Endothelial cell of umbilical vein (primary cell): ENCODE measurements around the gene ADGRE1. TPM values are rescaled to one million over a fixed set of nuclear protein-coding genes. Genes with fewer than 3 reads are reported as not detected.

Experiments used
- BruUV-seq: library from RNA; stranded (reverse); fragments of 400-500 nt; replicated peaks from 2 replicates; lab custom pipeline; 2021; lab: Mats Ljungman, UMichigan
- CTCF ChIA-PET: fragments of 300-600, 350-600 bp; sonication (Branson Sonifier 250); formaldehyde crosslinking; loops from one replicate; lab custom pipeline; 2021; ENCODE audit warnings: antibody characterized with exemption, inconsistent platforms; lab: Charles Lee
- POLR2A ChIA-PET: fragments of 300-600, 350-600 bp; sonication (Branson Sonifier 250); formaldehyde crosslinking; loops from one replicate; lab custom pipeline; 2021; ENCODE audit warnings: antibody characterized with exemption, inconsistent platforms; lab: Charles Lee
- DNase-seq: peaks from one replicate; pipeline ENCODE4 v3.0.0-alpha.2; 2011; ENCODE audit warnings: low read depth, low spot score
- FAIRE-seq: peaks from 2 replicates; lab custom pipeline; 2011; peaks lifted over from hg19 to GRCh38; lab: Jason Lieb, UNC
- H2AFZ ChIP-seq: 2 replicates; pipeline ENCODE4 v1.6.0; 2012; ENCODE audit warnings: low read depth, low read length, control low read depth, inconsistent platforms
- H3K27ac ChIP-seq: 2 replicates; pipeline ENCODE4 v1.5.1; 2011; ENCODE audit warnings: low read depth, mild to moderate bottlenecking, control low read depth, low read length, moderate library complexity; ENCODE audit not compliant: insufficient read depth
- H3K27me3 ChIP-seq, 2 experiments: 2 replicates each; pipeline versions ENCODE4 v1.6.0 to v1.6.1; 2011; ENCODE audit warnings: low read length in 2 of 2, mixed read lengths in 1 of 2; ENCODE audit not compliant: control insufficient read depth in 2 of 2, insufficient read depth in 2 of 2
- H3K36me3 ChIP-seq, 2 experiments: 2 replicates in 1 of 2; 3 replicates in 1 of 2; pipeline ENCODE4 v1.5.1; 2011; ENCODE audit warnings: low read length in 2 of 2, mild to moderate bottlenecking in 1 of 2, moderate library complexity in 1 of 2; ENCODE audit not compliant: control insufficient read depth in 2 of 2, insufficient read depth in 2 of 2; ENCODE audit errors: extremely low read depth in 1 of 2
- H3K4me1 ChIP-seq: 3 replicates; pipeline ENCODE4 v1.5.1; 2011; ENCODE audit warnings: mild to moderate bottlenecking, low read length; ENCODE audit not compliant: control insufficient read depth, insufficient read depth; ENCODE audit errors: extremely low read depth
- H3K4me2 ChIP-seq: 2 replicates; pipeline ENCODE4 v1.6.1; 2011; ENCODE audit warnings: low read length, control low read depth, mixed read lengths; ENCODE audit not compliant: insufficient read depth
- H3K4me3 ChIP-seq, 3 experiments: fragments of 200-600 bp in 1 of 3; sonication (generic), shearing (Covaris generic) in 1 of 3; replicated peaks in 1 of 3; 2 replicates each; pipeline ENCODE4 v1.5.1; 2011 to 2016; ENCODE audit warnings: control low read depth in 3 of 3, low read length in 3 of 3, mild to moderate bottlenecking in 2 of 3, inconsistent platforms in 1 of 3, low read depth in 1 of 3, moderate library complexity in 1 of 3; ENCODE audit not compliant: insufficient read depth in 1 of 3
- H3K79me2 ChIP-seq: 2 replicates; pipeline ENCODE4 v1.6.0; 2012; ENCODE audit warnings: low read length, inconsistent platforms; ENCODE audit not compliant: control insufficient read depth, insufficient read depth
- H3K9ac ChIP-seq: replicated peaks from 2 replicates; pipeline ENCODE3; 2011; ENCODE audit warnings: low read length, control low read depth; ENCODE audit not compliant: insufficient read depth; ENCODE audit errors: extremely low read depth
- H3K9me1 ChIP-seq: replicated peaks from 3 replicates; pipeline ENCODE4 v1.6.0; 2011; ENCODE audit warnings: mild to moderate bottlenecking, low read length; ENCODE audit not compliant: control insufficient read depth, insufficient read depth; ENCODE audit errors: extremely low read depth
- H3K9me3 ChIP-seq: replicated peaks from 2 replicates; pipeline ENCODE4 v1.5.1; 2012; ENCODE audit warnings: low read length, inconsistent platforms; ENCODE audit not compliant: control insufficient read depth, insufficient read depth
- H4K20me1 ChIP-seq: replicated peaks from 2 replicates; pipeline ENCODE3; 2011; ENCODE audit warnings: mild to moderate bottlenecking, low read length; ENCODE audit not compliant: control insufficient read depth, insufficient read depth; ENCODE audit errors: extremely low read depth
- EZH2 ChIP-seq: IDR thresholded peaks from 2 replicates; pipeline ENCODE4 v1.6.1; 2012; ENCODE audit warnings: borderline replicate concordance, low read depth, mild to moderate bottlenecking, moderate library complexity, low read length, inconsistent platforms; ENCODE audit not compliant: severe bottlenecking
- FOS ChIP-seq: IDR thresholded peaks from 2 replicates; pipeline ENCODE4 v1.6.1; 2011; ENCODE audit warnings: mild to moderate bottlenecking, low read length, moderate library complexity, borderline replicate concordance; ENCODE audit not compliant: insufficient read depth
- GATA2 ChIP-seq: IDR thresholded peaks from 2 replicates; pipeline ENCODE4 v1.7.0; 2011; ENCODE audit warnings: low read depth, mild to moderate bottlenecking, moderate library complexity, mixed read lengths, low read length; ENCODE audit not compliant: insufficient read length, insufficient read depth
- JUN ChIP-seq: IDR thresholded peaks from 2 replicates; pipeline ENCODE4 v1.6.1; 2011; ENCODE audit warnings: borderline replicate concordance, low read depth; ENCODE audit not compliant: insufficient read length, insufficient read depth
- MYC ChIP-seq: IDR thresholded peaks from one replicate; pipeline ENCODE4 v1.6.1; 2011; ENCODE audit warnings: mild to moderate bottlenecking, low read depth, low read length
- POLR2A ChIP-seq: IDR thresholded peaks from 2 replicates; pipeline ENCODE4 v1.6.1; 2012; ENCODE audit warnings: low read depth, mild to moderate bottlenecking, control low read depth, low read length
- POLR2AphosphoS5 ChIP-seq: IDR thresholded peaks from 2 replicates; pipeline ENCODE4 v1.6.1; 2012; ENCODE audit warnings: low read depth, mild to moderate bottlenecking, control low read depth, low read length, moderate library complexity; ENCODE audit not compliant: insufficient read depth
- dilution Hi-C: fragments of 300-500 bp; cut with MboI; formaldehyde crosslinking; loops from one replicate; pipeline ENCODE4 v1.15.0; 2019; ENCODE audit warnings: low sequenced_read_pairs; ENCODE audit not compliant: extremely low pct_ligation_motif_present
- intact Hi-C: fragments of 100-400 bp; cut with micrococcal nuclease; formaldehyde crosslinking; loops from one replicate; pipeline ENCODE4 v1.10.0; 2022
- polyA plus RNA-seq, 4 experiments: library from polyadenylated mRNA; depleted of rRNA in 3 of 4; stranded (reverse) in 3 of 4; unstranded in 1 of 4; fragments of >200 nt; gene quantifications; 2 replicates each; pipeline versions ENCODE4 v1.2.1 to v1.2.3, GENCODE V29; 2011 to 2012; ENCODE audit warnings: missing spikeins in 1 of 4
- total RNA-seq: library from RNA; stranded (reverse); gene quantifications from 2 replicates; pipeline ENCODE4 v1.2.3, GENCODE V29; 2021
- TF ChIP-seq, protein P1 (sequence below), 2 donors: IDR thresholded peaks; 1 replicate in 1 of 2; 2 replicates in 1 of 2; pipeline ENCODE4 v1.5.1; 2011; ENCODE audit warnings: low read length in 2 of 2, mild to moderate bottlenecking in 2 of 2, moderate library complexity in 2 of 2, control low read depth in 1 of 2, inconsistent platforms in 1 of 2, low read depth in 1 of 2; ENCODE audit not compliant: insufficient read depth in 1 of 2; ENCODE audit errors: extremely low read depth in 1 of 2
- TF ChIP-seq, protein P2 (sequence below): IDR thresholded peaks from 2 replicates; pipeline ENCODE4 v1.6.1; 2011; ENCODE audit not compliant: insufficient read depth, insufficient read length

The ADGRE1 gene
- total and polyA plus RNA-seq, 2 donors (not counting 3 experiments of a cell fraction or from before 2014, with no cell fraction given): not detected

DNA sequence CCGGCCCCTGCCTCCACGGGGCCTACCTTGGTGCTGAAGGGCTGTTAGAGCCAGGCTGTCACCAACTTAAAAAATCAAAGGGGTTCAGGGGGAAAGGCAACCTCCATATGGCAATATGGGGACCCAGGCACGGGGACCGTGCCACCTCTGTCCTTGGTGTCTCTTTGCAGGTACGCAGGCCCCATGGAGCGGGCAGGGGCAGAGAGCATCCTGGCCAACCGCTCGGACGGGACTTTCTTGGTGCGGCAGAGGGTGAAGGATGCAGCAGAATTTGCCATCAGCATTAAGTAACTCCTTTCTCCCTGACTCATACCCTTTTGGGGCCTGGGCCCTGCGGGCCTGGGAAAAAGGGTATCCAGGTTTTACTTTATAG is 39.6 kb upstream of the ADGRE1 start:
- FAIRE-seq (no peak), DNase-seq (no peak)
- POLR2A ChIA-PET: no interaction called here
- no peaks in the 10 kb centered on the region for H3K9me3 ChIP-seq
- dilution Hi-C loops (no loop called here), intact Hi-C loops (no loop called here)
- H4K20me1 ChIP-seq: no peaks in the 10 kb centered on the region
- H2AFZ ChIP-seq: no peak overlapping the region
- H3K79me2 ChIP-seq: no peaks in the 10 kb centered on the region
- H3K27ac ChIP-seq: no peak overlapping the region
- H3K9ac ChIP-seq: no peak overlapping the region
- H3K27me3 ChIP-seq: no peaks in the 10 kb centered on the region
- no peak overlapping the region for H3K4me2 ChIP-seq
- H3K36me3 ChIP-seq: no peaks in the 10 kb centered on the region
- no peaks in the 10 kb centered on the region for H3K4me1 ChIP-seq
- no peak for TF ChIP-seq GATA2
- no peak for TF ChIP-seq JUN
- no peak for TF ChIP-seq FOS
- TF ChIP-seq, protein P1, sequence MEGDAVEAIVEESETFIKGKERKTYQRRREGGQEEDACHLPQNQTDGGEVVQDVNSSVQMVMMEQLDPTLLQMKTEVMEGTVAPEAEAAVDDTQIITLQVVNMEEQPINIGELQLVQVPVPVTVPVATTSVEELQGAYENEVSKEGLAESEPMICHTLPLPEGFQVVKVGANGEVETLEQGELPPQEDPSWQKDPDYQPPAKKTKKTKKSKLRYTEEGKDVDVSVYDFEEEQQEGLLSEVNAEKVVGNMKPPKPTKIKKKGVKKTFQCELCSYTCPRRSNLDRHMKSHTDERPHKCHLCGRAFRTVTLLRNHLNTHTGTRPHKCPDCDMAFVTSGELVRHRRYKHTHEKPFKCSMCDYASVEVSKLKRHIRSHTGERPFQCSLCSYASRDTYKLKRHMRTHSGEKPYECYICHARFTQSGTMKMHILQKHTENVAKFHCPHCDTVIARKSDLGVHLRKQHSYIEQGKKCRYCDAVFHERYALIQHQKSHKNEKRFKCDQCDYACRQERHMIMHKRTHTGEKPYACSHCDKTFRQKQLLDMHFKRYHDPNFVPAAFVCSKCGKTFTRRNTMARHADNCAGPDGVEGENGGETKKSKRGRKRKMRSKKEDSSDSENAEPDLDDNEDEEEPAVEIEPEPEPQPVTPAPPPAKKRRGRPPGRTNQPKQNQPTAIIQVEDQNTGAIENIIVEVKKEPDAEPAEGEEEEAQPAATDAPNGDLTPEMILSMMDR (IDR thresholded peaks at IDR 0.05; ENCODE audit: extremely low read depth in 1 of 2, insufficient read depth in 1 of 2, low read depth in 1 of 2, low read length in 2 of 2): no peak
- no peak for TF ChIP-seq MYC
- no peak for TF ChIP-seq POLR2A
- TF ChIP-seq EZH2: no peak
- TF ChIP-seq, protein P2, sequence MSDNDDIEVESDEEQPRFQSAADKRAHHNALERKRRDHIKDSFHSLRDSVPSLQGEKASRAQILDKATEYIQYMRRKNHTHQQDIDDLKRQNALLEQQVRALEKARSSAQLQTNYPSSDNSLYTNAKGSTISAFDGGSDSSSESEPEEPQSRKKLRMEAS: no peak
- no peak for TF ChIP-seq POLR2AphosphoS5
- no peak overlapping the region for H3K4me3 ChIP-seq
- H3K9me1 ChIP-seq: no peaks in the 10 kb centered on the region
- BruUV-seq: no TSS peak
- CTCF ChIA-PET: interaction anchor here (1.4 kb wide), 1 partner anchor 24 kb away, joined by 3 read pairs; no protein-coding TSS in a partner anchor
